BLaER1 treated with 17β-estradiol and CSF1 and Interleukin-3, amounts not matched to agents 10 nM and 100 nM (cell line): ENCODE data around the gene SERPINH1.

Experiments
- H3K27ac ChIP-seq, 11 experiments: shearing (Covaris generic); formaldehyde crosslinking; 2 replicates each; pipeline ENCODE4 v1.8.1; 2022
- H3K27me3 ChIP-seq, 11 experiments: shearing (Covaris generic); formaldehyde crosslinking; 2 replicates each; pipeline ENCODE4 v1.8.1; 2022
- H3K36me3 ChIP-seq, 11 experiments: shearing (Covaris generic); formaldehyde crosslinking; 2 replicates each; pipeline ENCODE4 v1.8.1; 2022
- H3K4me1 ChIP-seq, 10 experiments: shearing (Covaris generic); formaldehyde crosslinking; 2 replicates each; pipeline ENCODE4 v1.8.1; 2022
- H3K4me2 ChIP-seq, 11 experiments: shearing (Covaris generic); formaldehyde crosslinking; 2 replicates each; pipeline ENCODE4 v1.8.1; 2022
- H3K4me3 ChIP-seq, 10 experiments: shearing (Covaris generic); formaldehyde crosslinking; 2 replicates each; pipeline ENCODE4 v1.8.1; 2022
- H3K9ac ChIP-seq, 11 experiments: shearing (Covaris generic); formaldehyde crosslinking; 2 replicates each; pipeline ENCODE4 v1.8.1; 2022
- H3K9me3 ChIP-seq, 11 experiments: shearing (Covaris generic); formaldehyde crosslinking; replicated peaks in 1 of 11; 2 replicates each; pipeline ENCODE4 v1.8.1; 2022
- H4K20me1 ChIP-seq, 11 experiments: shearing (Covaris generic); formaldehyde crosslinking; 2 replicates each; pipeline ENCODE4 v1.8.1; 2022
- Cebpa-rat ChIP-seq, 11 experiments: shearing (Covaris generic); IDR thresholded peaks; 2 replicates each; pipeline ENCODE4 v1.8.1; 2022

Gene SERPINH1

DNA sequence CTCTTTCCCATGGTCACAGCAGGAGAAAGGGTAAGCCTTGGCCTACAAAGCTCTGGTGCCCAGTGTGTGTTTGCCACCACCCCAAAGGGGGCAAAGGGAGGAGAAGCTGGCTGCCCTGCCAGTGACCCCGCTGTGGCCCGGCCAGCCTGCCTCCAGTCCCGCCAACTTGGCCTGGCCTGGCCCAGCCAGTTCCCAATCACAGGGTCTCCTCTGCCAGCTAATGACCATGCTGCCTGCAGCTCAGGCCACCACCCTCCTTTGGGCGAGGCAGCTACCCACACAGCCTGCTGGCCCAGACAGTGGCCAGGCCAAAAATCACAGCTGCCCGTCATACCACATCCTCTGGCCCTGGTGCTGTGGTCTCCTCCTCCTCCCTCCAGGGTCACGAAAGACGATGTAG is 41.4 kb upstream of the SERPINH1 start:
- H3K36me3 ChIP-seq: peaks cover 0 to 4% (median 0%) of the 10 kb centered on the region in 11 experiments; a peak in 4 of 22 replicates
- H4K20me1 ChIP-seq: peaks cover 0 to 71% (median 30%) of the 10 kb centered on the region in 11 experiments; a peak in 15 of 22 replicates
- TF ChIP-seq Cebpa-rat (IDR thresholded peaks at IDR 0.05): no peak
- no peak overlapping the region for H3K27ac ChIP-seq
- peaks cover 16 to 32% (median 26%) of the 10 kb centered on the region in 11 experiments for H3K27me3 ChIP-seq
- H3K4me1 ChIP-seq: peaks cover 44 to 79% (median 70%) of the 10 kb centered on the region in 10 experiments
- H3K4me3 ChIP-seq: no peak overlapping the region
- H3K4me2 ChIP-seq: peak overlapping the region in 3 of 11 experiments; percentile 2 to 31 (median 15); a peak in 3 of 22 replicates
- peaks cover 0 to 10% (median 7%) of the 10 kb centered on the region in 11 experiments; a peak in 12 of 22 replicates for H3K9me3 ChIP-seq
- no peak overlapping the region for H3K9ac ChIP-seq

DNA sequence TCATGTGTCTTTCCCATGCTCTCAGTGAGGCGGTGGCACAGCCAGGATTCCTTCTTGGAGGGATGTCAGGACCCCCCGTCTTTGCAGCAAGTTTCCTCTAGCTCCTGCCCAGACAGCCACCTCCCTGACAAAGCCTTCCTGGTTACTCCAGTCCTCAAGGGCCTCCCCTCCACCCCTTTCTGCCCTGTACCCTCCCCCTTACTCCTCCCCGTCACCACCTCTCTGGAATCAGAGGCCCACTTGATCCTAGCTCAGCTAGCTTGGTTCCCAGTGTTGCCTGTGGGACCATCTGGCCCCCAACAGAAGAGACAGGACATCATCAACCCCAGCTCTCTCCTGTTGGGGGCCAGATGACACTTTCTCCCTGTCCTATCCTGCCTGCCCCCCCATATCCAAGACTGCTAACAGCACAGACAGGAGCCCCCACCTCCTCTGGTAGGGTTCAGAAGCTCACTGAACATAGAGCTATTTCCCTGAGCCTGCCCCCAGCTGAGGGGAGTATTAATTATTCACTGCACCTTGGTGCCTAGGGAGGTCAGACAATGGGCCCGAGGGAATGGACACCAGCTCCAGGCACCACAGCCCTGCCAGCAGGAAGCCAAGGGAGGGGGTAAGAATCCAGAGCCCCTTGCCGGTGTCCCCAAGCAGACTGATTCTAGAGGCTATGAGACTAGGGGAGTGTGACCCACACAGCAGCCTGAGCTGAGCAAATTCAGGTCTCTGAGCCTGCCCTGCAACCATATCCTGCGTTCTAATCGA is 39.6 kb upstream of the SERPINH1 start:
- Histone ChIP-seq H3K27ac (no peak overlapping the region), H3K4me3 (no peak overlapping the region), H3K4me2 (peak overlapping the region in 9 of 11 experiments; percentile 99 to 100 (median 100); a peak in 17 of 22 replicates), H3K9ac (0 out of 22 replicates have a peak overlapping the region, but pooled peaks of 1 of the 11 experiments have one; percentile 14), H3K27me3 (peaks cover 16 to 32% (median 26%) of the 10 kb centered on the region in 11 experiments), H3K9me3 (no peaks in the 10 kb centered on the region), H4K20me1 (peaks cover 0 to 71% (median 30%) of the 10 kb centered on the region in 11 experiments; a peak in 15 of 22 replicates), H3K36me3 (no peaks in the 10 kb centered on the region; a peak in 1 of 22 replicates), H3K4me1 (peaks cover 39 to 79% (median 69%) of the 10 kb centered on the region in 10 experiments)
- TF ChIP-seq Cebpa-rat (IDR thresholded peaks at IDR 0.05): no peak

DNA sequence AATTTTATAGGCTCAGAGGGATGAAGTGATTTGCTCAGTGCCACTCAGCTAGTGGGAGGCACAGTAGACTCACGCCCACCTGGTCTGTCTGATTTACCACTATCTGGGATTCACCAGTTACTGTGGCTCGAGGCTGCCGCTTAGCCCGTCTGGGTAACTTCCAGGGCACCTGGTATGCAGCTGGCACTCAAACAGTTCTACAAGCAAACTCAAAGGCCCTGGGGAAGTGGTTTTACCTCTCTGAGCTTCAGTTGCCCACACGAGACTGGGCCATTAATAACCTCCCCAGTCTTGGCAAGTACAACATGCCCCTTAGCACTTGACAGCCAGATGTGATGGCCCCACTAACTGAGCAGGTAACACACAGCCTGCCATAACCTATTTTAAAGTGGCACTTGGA is 38.9 kb upstream of the SERPINH1 start:
- Histone ChIP-seq H3K27me3 (peaks cover 16 to 32% (median 26%) of the 10 kb centered on the region in 11 experiments), H3K4me1 (peaks cover 39 to 78% (median 69%) of the 10 kb centered on the region in 10 experiments), H3K27ac (no peak overlapping the region), H3K4me3 (no peak overlapping the region), H3K36me3 (no peaks in the 10 kb centered on the region; a peak in 1 of 22 replicates), H3K9me3 (no peaks in the 10 kb centered on the region), H4K20me1 (peaks cover 0 to 67% (median 30%) of the 10 kb centered on the region in 11 experiments; a peak in 15 of 22 replicates), H3K4me2 (peak overlapping the region in 10 of 11 experiments; percentile 99 to 100 (median 100); a peak in 19 of 22 replicates), H3K9ac (no peak overlapping the region)
- no peak for TF ChIP-seq Cebpa-rat (IDR thresholded peaks at IDR 0.05)

DNA sequence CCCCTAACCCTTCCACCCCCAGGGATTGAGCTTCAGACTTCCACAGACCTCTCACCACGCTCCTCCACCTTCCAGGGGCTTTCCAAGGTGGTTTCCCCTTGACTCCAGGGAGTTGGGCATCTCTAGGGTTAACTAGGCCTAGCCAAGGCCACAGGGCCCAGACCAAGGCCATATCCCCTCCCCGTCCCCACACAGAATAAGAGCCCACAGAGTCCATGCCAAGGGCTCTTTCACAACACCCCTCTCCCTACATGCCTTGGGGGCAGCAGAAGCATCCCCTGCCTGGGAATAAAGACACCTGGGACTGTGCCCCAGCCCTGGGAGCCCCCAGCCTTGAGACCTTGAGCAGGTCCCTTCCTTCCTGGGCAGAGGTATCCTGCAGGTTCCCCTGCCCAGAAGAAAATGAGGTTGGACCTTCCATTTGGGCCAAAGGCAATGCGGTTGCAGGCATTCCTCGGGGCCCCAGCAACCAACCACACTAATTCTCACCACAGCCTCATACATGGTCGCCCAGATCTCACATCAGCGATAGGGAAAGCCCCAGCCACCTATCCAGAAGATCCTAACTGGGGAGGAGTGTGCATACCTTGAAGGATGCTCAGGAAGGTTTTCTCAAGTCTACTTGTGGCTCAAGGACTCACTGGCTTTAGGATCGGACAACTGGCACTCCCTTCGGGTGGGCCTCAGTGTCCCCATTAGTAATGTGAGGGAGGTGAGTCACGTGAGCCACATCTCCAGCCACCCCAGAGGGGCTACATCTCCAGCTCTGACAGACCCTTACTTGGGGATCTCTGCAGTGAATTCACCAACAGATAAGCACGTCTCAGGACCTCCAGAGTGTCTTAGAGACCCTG is 38.0 kb upstream of the SERPINH1 start:
- Histone ChIP-seq H3K4me3 (peak overlapping the region; percentile 75 to 91 (median 85); a peak in 16 of 20 replicates), H3K9me3 (no peaks in the 10 kb centered on the region), H3K4me2 (peak overlapping the region; percentile 99 to 100 (median 100)), H3K27me3 (peaks cover 16 to 32% (median 26%) of the 10 kb centered on the region in 11 experiments), H3K4me1 (peaks cover 31 to 78% (median 69%) of the 10 kb centered on the region in 10 experiments), H3K27ac (no peak overlapping the region), H3K36me3 (no peaks in the 10 kb centered on the region; a peak in 1 of 22 replicates), H3K9ac (peak overlapping the region in 4 of 11 experiments; percentile 83 to 85 (median 84); a peak in 4 of 22 replicates), H4K20me1 (peaks cover 0 to 59% (median 30%) of the 10 kb centered on the region in 11 experiments; a peak in 15 of 22 replicates)
- TF ChIP-seq Cebpa-rat (IDR thresholded peaks at IDR 0.05): no peak

- Histone ChIP-seq H3K9ac (peak overlapping the region; percentile 77 to 88 (median 84)), H3K9me3 (no peaks in the 10 kb centered on the region), H3K27ac (peak overlapping the region; percentile 41 to 77 (median 63); a peak in 20 of 22 replicates), H4K20me1 (peaks cover 0 to 51% (median 28%) of the 10 kb centered on the region in 11 experiments; a peak in 15 of 22 replicates), H3K4me1 (peaks cover 28 to 78% (median 70%) of the 10 kb centered on the region in 10 experiments), H3K27me3 (peaks cover 16 to 32% (median 26%) of the 10 kb centered on the region in 11 experiments), H3K4me3 (peak overlapping the region; percentile 75 to 91 (median 85)), H3K36me3 (no peaks in the 10 kb centered on the region; a peak in 1 of 22 replicates), H3K4me2 (peak overlapping the region; percentile 99 to 100 (median 100))
- TF ChIP-seq Cebpa-rat (IDR thresholded peaks at IDR 0.05): no peak
Observed at GRCh38 chr11:75524665-75525432, 37.2 kb upstream of the SERPINH1 start.

- Histone ChIP-seq H3K4me2 (peak within 1 kb of the TSS; percentile 99 to 100 (median 100)), H3K4me3 (peak within 1 kb of the TSS; percentile 75 to 91 (median 85)), H3K9me3 (no peaks in the 10 kb centered on the region), H3K36me3 (no peaks in the 10 kb centered on the region; a peak in 1 of 22 replicates), H3K27ac (peak within 1 kb of the TSS; percentile 58 to 80 (median 70); a peak in 21 of 22 replicates), H4K20me1 (peaks cover 0 to 44% (median 23%) of the 10 kb centered on the region in 11 experiments; a peak in 15 of 22 replicates), H3K9ac (peak within 1 kb of the TSS; percentile 77 to 88 (median 84)), H3K27me3 (peaks cover 16 to 32% (median 26%) of the 10 kb centered on the region in 11 experiments), H3K4me1 (peaks cover 28 to 79% (median 74%) of the 10 kb centered on the region in 10 experiments)
- no peak for TF ChIP-seq Cebpa-rat (IDR thresholded peaks at IDR 0.05)
Observed at GRCh38 chr11:75525433-75526191, 36.4 kb upstream of the SERPINH1 start, which contains the start of gene GDPD5. TSS of gene GDPD5 (minus strand) at chr11:75525941. CDS start at chr11:75477735, 48,206 bp downstream.

DNA sequence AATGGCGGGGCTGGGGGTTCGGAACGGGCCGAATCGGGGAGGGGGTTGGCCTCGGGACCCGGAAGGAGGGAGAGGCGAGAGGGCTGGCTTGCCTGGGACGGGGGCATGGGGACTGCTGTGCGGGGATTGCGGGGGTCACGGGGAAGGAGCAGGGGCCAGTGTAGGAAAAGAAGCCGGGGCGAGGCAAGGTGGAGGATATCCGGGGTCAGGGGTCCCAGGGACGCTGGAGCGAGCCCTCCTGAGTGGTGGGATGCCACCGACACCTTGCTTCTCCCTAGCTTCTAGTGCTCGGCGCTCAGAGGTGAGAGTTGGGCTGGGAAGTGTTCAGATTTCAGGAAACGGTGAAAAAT is 35.9 kb upstream of the SERPINH1 start:
- H3K36me3 ChIP-seq: no peaks in the 10 kb centered on the region
- peak overlapping the region; percentile 35 to 80 (median 70); a peak in 19 of 22 replicates for H3K27ac ChIP-seq
- H3K4me3 ChIP-seq: peak overlapping the region; percentile 75 to 91 (median 85)
- H3K4me1 ChIP-seq: peaks cover 28 to 81% (median 80%) of the 10 kb centered on the region in 10 experiments
- H3K9me3 ChIP-seq: no peaks in the 10 kb centered on the region
- no peak for TF ChIP-seq Cebpa-rat (IDR thresholded peaks at IDR 0.05)
- H3K9ac ChIP-seq: peak overlapping the region; percentile 77 to 88 (median 84)
- H3K4me2 ChIP-seq: peak overlapping the region; percentile 88 to 100 (median 100)
- H3K27me3 ChIP-seq: peaks cover 16 to 32% (median 26%) of the 10 kb centered on the region in 11 experiments
- H4K20me1 ChIP-seq: peaks cover 0 to 38% (median 23%) of the 10 kb centered on the region in 11 experiments; a peak in 15 of 22 replicates
